IMR-90 (cell line): Measurements from ENCODE around the gene CDHR3. TPM values are rescaled to one million over a fixed set of nuclear protein-coding genes. Genes with fewer than 3 reads are reported as not detected.

Source experiments
- ATAC-seq: fragments of 200-7000 bp; cut with Tn5 transposase; 2 replicates; pipeline ENCODE4 v1.9.1; 2020; ENCODE audit warnings: low read depth, mild to moderate bottlenecking, moderate library complexity
- BruUV-seq: library from RNA; stranded (reverse); fragments of 400-500 nt; replicated peaks from 2 replicates; lab custom pipeline; 2021; lab: Mats Ljungman, UMichigan
- CTCF ChIA-PET: fragments of 300-600 bp; formaldehyde crosslinking; extraction: SDS; loops from one replicate; lab custom pipeline; 2021; ENCODE audit warnings: antibody characterized with exemption; lab: Yijun Ruan, JAX
- POLR2A ChIA-PET: fragments of 300-600 bp; sonication (Branson Sonifier 250); formaldehyde crosslinking; loops from one replicate; lab custom pipeline; 2022; ENCODE audit warnings: antibody characterized with exemption; ENCODE audit not compliant: unreplicated experiment; lab: Charles Lee
- DNase-seq: peaks from one replicate; pipeline ENCODE4 v3.0.0; 2013
- H2AFZ ChIP-seq: replicated peaks from 2 replicates; pipeline ENCODE3; 2013; ENCODE audit warnings: low read length, mild to moderate bottlenecking; ENCODE audit not compliant: poor library complexity
- H2AK5ac ChIP-seq: 2 replicates; pipeline ENCODE4 v1.6.1; 2013; ENCODE audit warnings: low read depth, low read length, inconsistent platforms
- H2AK9ac ChIP-seq: replicated peaks from 2 replicates; pipeline ENCODE3; 2013; ENCODE audit warnings: mild to moderate bottlenecking, low read depth, low read length, moderate library complexity; ENCODE audit not compliant: poor library complexity
- H2BK120ac ChIP-seq: 2 replicates; pipeline ENCODE4 v1.6.1; 2013; ENCODE audit warnings: low read depth, low read length, inconsistent platforms
- H2BK15ac ChIP-seq: 3 replicates; pipeline ENCODE4 v1.6.1; 2013; ENCODE audit warnings: low read depth, low read length, inconsistent platforms
- H2BK20ac ChIP-seq: 2 replicates; pipeline ENCODE4 v1.6.1; 2013; ENCODE audit warnings: low read depth, mild to moderate bottlenecking, inconsistent platforms, low read length, moderate library complexity
- H2BK5ac ChIP-seq: 2 replicates; pipeline ENCODE4 v1.6.1; 2013; ENCODE audit warnings: mild to moderate bottlenecking, low read depth, low read length, inconsistent platforms; ENCODE audit not compliant: poor library complexity, severe bottlenecking
- H3K14ac ChIP-seq: replicated peaks from 2 replicates; pipeline ENCODE4 v1.6.1; 2013; ENCODE audit warnings: low read depth, low read length, inconsistent platforms
- H3K18ac ChIP-seq: 2 replicates; pipeline ENCODE4 v1.6.1; 2013; ENCODE audit warnings: low read depth, low read length, control low read depth
- H3K23ac ChIP-seq: 2 replicates; pipeline ENCODE4 v1.6.1; 2013; ENCODE audit warnings: low read depth, low read length, inconsistent platforms
- H3K27ac ChIP-seq: 2 replicates; pipeline ENCODE4 v1.5.1; 2013; ENCODE audit warnings: mild to moderate bottlenecking, control low read depth, low read length; ENCODE audit not compliant: insufficient read depth
- H3K27me3 ChIP-seq: 2 replicates; pipeline ENCODE4 v1.6.1; 2013; ENCODE audit warnings: low read length; ENCODE audit not compliant: control insufficient read depth, insufficient read depth
- H3K36me3 ChIP-seq: 2 replicates; pipeline ENCODE4 v1.6.1; 2013; ENCODE audit warnings: low read length, mixed read lengths; ENCODE audit not compliant: control insufficient read depth, insufficient read depth
- H3K4ac ChIP-seq: 2 replicates; pipeline ENCODE4 v1.6.1; 2013; ENCODE audit warnings: low read depth, low read length, inconsistent platforms
- H3K4me1 ChIP-seq: 2 replicates; pipeline ENCODE4 v1.6.1; 2013; ENCODE audit warnings: low read length, mixed read lengths; ENCODE audit not compliant: control insufficient read depth, insufficient read depth
- H3K4me2 ChIP-seq: 2 replicates; pipeline ENCODE4 v1.6.1; 2013; ENCODE audit warnings: low read depth, mild to moderate bottlenecking, control low read depth, low read length, moderate library complexity
- H3K4me3 ChIP-seq: 2 replicates; pipeline ENCODE4 v1.5.1; 2013; ENCODE audit warnings: low read depth, mild to moderate bottlenecking, control low read depth, low read length, moderate library complexity; ENCODE audit not compliant: insufficient read depth
- H3K56ac ChIP-seq: 2 replicates; pipeline ENCODE4 v1.6.1; 2013; ENCODE audit warnings: low read length, inconsistent platforms; ENCODE audit not compliant: insufficient read depth; ENCODE audit errors: extremely low read depth
- H3K79me1 ChIP-seq, 2 experiments: 2 replicates each; pipeline ENCODE4 v1.6.1; 2013; ENCODE audit warnings: low read length in 2 of 2, inconsistent platforms in 1 of 2, low read depth in 1 of 2
- H3K9ac ChIP-seq: 2 replicates; pipeline ENCODE4 v1.6.1; 2013; ENCODE audit warnings: low read depth, low read length, control low read depth
- H3K9me1 ChIP-seq: 2 replicates; pipeline ENCODE4 v1.6.1; 2013; ENCODE audit warnings: low read length, inconsistent platforms; ENCODE audit not compliant: insufficient read depth
- H3K9me3 ChIP-seq: 2 replicates; pipeline ENCODE4 v1.6.1; 2013; ENCODE audit warnings: low read length; ENCODE audit not compliant: control insufficient read depth, insufficient read depth
- H4K20me1 ChIP-seq: 2 replicates; pipeline ENCODE4 v1.6.1; 2013; ENCODE audit warnings: low read length, inconsistent platforms; ENCODE audit not compliant: insufficient read depth
- H4K5ac ChIP-seq: 2 replicates; pipeline ENCODE4 v1.6.1; 2013; ENCODE audit warnings: mild to moderate bottlenecking, low read depth, low read length, control low read depth
- H4K8ac ChIP-seq, 2 experiments: 2 replicates each; pipeline ENCODE4 v1.6.1; 2013; ENCODE audit warnings: low read depth in 2 of 2, low read length in 2 of 2, control low read depth in 1 of 2, inconsistent platforms in 1 of 2
- H4K91ac ChIP-seq: 2 replicates; pipeline ENCODE4 v1.6.1; 2013; ENCODE audit warnings: low read depth, low read length, inconsistent platforms; ENCODE audit not compliant: insufficient read depth
- BHLHE40 ChIP-seq: fragments of 150-350 bp; IDR thresholded peaks from 2 replicates; pipeline ENCODE4 v1.6.1; 2016; ENCODE audit warnings: mild to moderate bottlenecking, low read depth, low read length
- CEBPB ChIP-seq: IDR thresholded peaks from 2 replicates; pipeline ENCODE4 v1.6.1; 2012; ENCODE audit warnings: low read depth, low read length, improper control_type of control experiment
- CHD1 ChIP-seq: IDR thresholded peaks from 2 replicates; pipeline ENCODE4 v1.6.1; 2012; ENCODE audit warnings: low read depth, low read length, improper control_type of control experiment
- CTCF ChIP-seq: conservative IDR thresholded peaks from 2 replicates; pipeline ENCODE4 v1.5.1; 2012; ENCODE audit warnings: mild to moderate bottlenecking, low read depth, low read length, improper control_type of control experiment
- ELK1 ChIP-seq: fragments of 150-350 bp; IDR thresholded peaks from 2 replicates; pipeline ENCODE4 v1.6.1; 2016; ENCODE audit warnings: low read depth, mild to moderate bottlenecking, low read length, moderate library complexity, borderline replicate concordance
- FOS ChIP-seq: fragments of 150-350 bp; IDR thresholded peaks from 2 replicates; pipeline ENCODE4 v1.6.1; 2016; ENCODE audit warnings: low read depth, low read length
- MAFK ChIP-seq: IDR thresholded peaks from 2 replicates; pipeline ENCODE4 v1.6.1; 2012; ENCODE audit warnings: low read depth, low read length, improper control_type of control experiment
- MAZ ChIP-seq: IDR thresholded peaks from 2 replicates; pipeline ENCODE4 v1.6.1; 2012; ENCODE audit warnings: low read depth, mild to moderate bottlenecking, low read length, improper control_type of control experiment, moderate library complexity, borderline replicate concordance
- MXI1 ChIP-seq: IDR thresholded peaks from 2 replicates; pipeline ENCODE4 v1.6.1; 2012; ENCODE audit warnings: low read depth, mild to moderate bottlenecking, low read length, moderate library complexity, borderline replicate concordance
- NFE2L2 ChIP-seq: fragments of 150-350 bp; IDR thresholded peaks from 2 replicates; pipeline ENCODE4 v1.6.1; 2016; ENCODE audit warnings: low read depth, mild to moderate bottlenecking, low read length
- POLR2A ChIP-seq: IDR thresholded peaks from 2 replicates; pipeline ENCODE4 v1.6.1; 2012; ENCODE audit warnings: mild to moderate bottlenecking, low read depth, low read length
- RAD21 ChIP-seq: IDR thresholded peaks from 2 replicates; pipeline ENCODE4 v1.6.1; 2012; ENCODE audit warnings: low read length, improper control_type of control experiment
- RCOR1 ChIP-seq: IDR thresholded peaks from 2 replicates; pipeline ENCODE4 v1.6.1; 2012; ENCODE audit warnings: mild to moderate bottlenecking, low read length, improper control_type of control experiment; ENCODE audit not compliant: insufficient replicate concordance
- RFX5 ChIP-seq: IDR thresholded peaks from 2 replicates; pipeline ENCODE4 v1.8.0; 2012; ENCODE audit warnings: low read depth, mild to moderate bottlenecking, low read length, moderate library complexity
- SMC3 ChIP-seq: fragments of 150-350 bp; IDR thresholded peaks from 2 replicates; pipeline ENCODE4 v1.6.1; 2016; ENCODE audit warnings: low read depth, mild to moderate bottlenecking, antibody characterized with exemption, low read length, moderate library complexity
- USF2 ChIP-seq: fragments of 150-350 bp; IDR thresholded peaks from 2 replicates; pipeline ENCODE4 v1.6.1; 2017; ENCODE audit warnings: mild to moderate bottlenecking, antibody characterized with exemption, low read length, low read depth
- WGBS, 2 experiments: methylation state at CpG; one replicate each; pipeline versions ENCODE4 v1.1.5 to v1.1.7; 2013; ENCODE audit warnings: missing lambda C conversion rate in 2 of 2; ENCODE audit not compliant: insufficient read length in 1 of 2; ENCODE audit errors: extremely low coverage in 2 of 2; 5-methylcytosine and 5-hydroxymethylcytosine counted together
- dilution Hi-C: fragments of 300-500 bp; cut with HindIII; formaldehyde crosslinking; loops from one replicate; pipeline ENCODE4 v1.14.3; 2018; ENCODE audit warnings: low sequenced_read_pairs; ENCODE audit not compliant: unreplicated experiment
- in situ Hi-C: fragments of 300-500 bp; cut with MboI; formaldehyde crosslinking; loops from 3 replicates; pipeline ENCODE4 v1.14.3; 2019; ENCODE audit warnings: low sequenced_read_pairs, inconsistent platforms, mixed read lengths
- intact Hi-C: fragments of 100-400 bp; cut with micrococcal nuclease; formaldehyde crosslinking; loops from 2 replicates; pipeline ENCODE4 v1.10.0; 2022
- polyA plus RNA-seq, 3 experiments: library from polyadenylated mRNA; depleted of rRNA; stranded (reverse); fragments of >200 nt; gene quantifications; 2 replicates each; pipeline ENCODE4 v1.2.3, GENCODE V29; 2012; ENCODE audit warnings: low replicate concordance in 1 of 3
- total RNA-seq: library from RNA; depleted of rRNA; stranded (reverse); fragments of >200 nt; gene quantifications from 2 replicates; pipeline ENCODE4 v1.2.3, GENCODE V29; 2012

The CDHR3 gene
- total and polyA plus RNA-seq, 2 of the 4 experiments (the other 2 are of a cell fraction), result 0.96 to 1.6 TPM

- no peak overlapping the region for H2BK5ac ChIP-seq
- POLR2A ChIA-PET, result no interaction called here
- TF ChIP-seq RFX5, result no peak
- no peak for TF ChIP-seq MAFK
- TF ChIP-seq CHD1, result no peak
- no peak for TF ChIP-seq CEBPB
- TF ChIP-seq BHLHE40, result no peak
- TF ChIP-seq USF2, result no peak
- TF ChIP-seq RAD21, result no peak
- TF ChIP-seq CTCF, result no peak
- no peak for TF ChIP-seq ELK1
- no peak for TF ChIP-seq MAZ
- TF ChIP-seq NFE2L2, result no peak
- no peak for TF ChIP-seq SMC3
- no peak for TF ChIP-seq MXI1
- no peak for TF ChIP-seq RCOR1
- no peak for TF ChIP-seq FOS
- TF ChIP-seq POLR2A, result no peak
- H3K4me3 ChIP-seq, result no peak overlapping the region
- H3K9me1 ChIP-seq, result peaks cover 2% of the 10 kb centered on the region
- H3K79me1 ChIP-seq, result no peaks in the 10 kb centered on the region
- no peak overlapping the region for H3K56ac ChIP-seq
- no peak overlapping the region for H3K4me2 ChIP-seq
- H3K27ac ChIP-seq, result no peak overlapping the region
- H4K8ac ChIP-seq, result no peak overlapping the region
- no peak overlapping the region for H3K4ac ChIP-seq
- in situ Hi-C loops, result loop anchor here (5.0 kb wide), 1 partner anchor 93 kb away; no protein-coding TSS in a partner anchor
- H4K20me1 ChIP-seq, result no peaks in the 10 kb centered on the region
- H2BK120ac ChIP-seq, result no peak overlapping the region
- no peaks in the 10 kb centered on the region for H3K36me3 ChIP-seq
- H4K91ac ChIP-seq, result no peak overlapping the region
- no peak overlapping the region for H3K9ac ChIP-seq
- BruUV-seq, result no TSS peak
- no peak overlapping the region for H3K23ac ChIP-seq
- H4K5ac ChIP-seq, result no peak overlapping the region
- no peak overlapping the region for H2AK9ac ChIP-seq
- 100% methylated on average over 1 of the region's 2 CpGs; no CpG with 5 or more reads in 1 of the 2 experiments for WGBS, 2 experiments
- H3K14ac ChIP-seq, result no peak overlapping the region
- intact Hi-C loops, result no loop called here
- no peak overlapping the region for H3K18ac ChIP-seq
- H2AFZ ChIP-seq, result peak overlapping the region; percentile 36
- no peaks in the 10 kb centered on the region for H3K9me3 ChIP-seq
- CTCF ChIA-PET, result interaction anchor here (3.6 kb wide), 1 partner anchor 95 kb away, joined by 17 read pairs; no protein-coding TSS in a partner anchor
- no peak for ATAC-seq
- H2BK15ac ChIP-seq, result no peak overlapping the region
- H3K27me3 ChIP-seq, result peaks cover 9% of the 10 kb centered on the region; the same call in 1 of the 2 replicates
- no peak for DNase-seq
- no peaks in the 10 kb centered on the region; the same call in 1 of the 2 replicates for H3K4me1 ChIP-seq
- H2BK20ac ChIP-seq, result no peak overlapping the region
- dilution Hi-C loops, result no loop called here
- no peak overlapping the region for H2AK5ac ChIP-seq
These were observed 96.5 kb downstream of the CDHR3 start for GRCh38 chr7:106059556-106059955.
